OCI-LY7 (cell line): Measurements from ENCODE around the gene XYLT1. TPM values are rescaled to one million over a fixed set of nuclear protein-coding genes. Genes with fewer than 3 reads are reported as not detected.

Experiments
- BruUV-seq: library from RNA; stranded (reverse); fragments of 400-500 nt; replicated peaks from 2 replicates; lab custom pipeline; 2021; lab: Mats Ljungman, UMichigan
- CTCF ChIA-PET: fragments of 300-600 bp; sonication (Branson Sonifier 250); formaldehyde crosslinking; loops from one replicate; lab custom pipeline; 2022; ENCODE audit warnings: antibody characterized with exemption; ENCODE audit not compliant: unreplicated experiment; lab: Charles Lee
- POLR2A ChIA-PET: fragments of 300-600 bp; sonication (Branson Sonifier 250); formaldehyde crosslinking; loops from one replicate; lab custom pipeline; 2022; ENCODE audit warnings: antibody characterized with exemption; lab: Charles Lee
- DNase-seq: peaks from one replicate; pipeline ENCODE4 v3.0.0-alpha.2; 2015; ENCODE audit warnings: low spot score
- H2AFZ ChIP-seq: fragments of 200-600 bp; sonication (generic), shearing (Covaris generic); 2 replicates; pipeline ENCODE4 v1.6.1; 2014; ENCODE audit warnings: mild to moderate bottlenecking, antibody characterized with exemption, low read length, moderate library complexity
- H3K27ac ChIP-seq: fragments of 200-600 bp; sonication (generic); 2 replicates; pipeline ENCODE4 v1.5.1; 2014; ENCODE audit warnings: mixed run types, low read depth, mild to moderate bottlenecking, moderate library complexity, low read length, inconsistent platforms; ENCODE audit not compliant: poor library complexity, severe bottlenecking
- H3K36me3 ChIP-seq: fragments of 200-600 bp; sonication (generic); 2 replicates; pipeline ENCODE4 v1.6.1; 2014; ENCODE audit warnings: mild to moderate bottlenecking, antibody characterized with exemption, low read length, moderate library complexity, mixed read lengths; ENCODE audit not compliant: insufficient read depth
- H3K4me1 ChIP-seq: fragments of 200-600 bp; sonication (generic); 2 replicates; pipeline ENCODE4 v1.5.1; 2014; ENCODE audit warnings: mild to moderate bottlenecking, low read length; ENCODE audit not compliant: insufficient read depth, poor library complexity, severe bottlenecking
- H3K4me2 ChIP-seq: fragments of 200-600 bp; sonication (generic); 2 replicates; pipeline ENCODE4 v1.6.1; 2014; ENCODE audit warnings: mild to moderate bottlenecking, low read length
- H3K4me3 ChIP-seq: fragments of 200-600 bp; sonication (generic); 2 replicates; pipeline ENCODE4 v1.5.1; 2014; ENCODE audit warnings: mild to moderate bottlenecking, low read depth, low read length; ENCODE audit not compliant: poor library complexity, severe bottlenecking
- H3K79me2 ChIP-seq: fragments of 200-600 bp; sonication (generic); 2 replicates; pipeline ENCODE4 v1.6.1; 2016; ENCODE audit warnings: low read depth, mild to moderate bottlenecking, low read length, moderate library complexity, mixed read lengths; ENCODE audit not compliant: insufficient read depth
- H3K9me2 ChIP-seq: fragments of 200-600 bp; sonication (generic); 2 replicates; pipeline ENCODE4 v1.6.1; 2016; ENCODE audit warnings: mild to moderate bottlenecking, low read length, mixed read lengths; ENCODE audit not compliant: insufficient read depth
- H3K9me3 ChIP-seq: fragments of 200-600 bp; sonication (generic); 2 replicates; pipeline ENCODE4 v1.6.1; 2014; ENCODE audit warnings: mild to moderate bottlenecking, mixed run types, low read length, mixed read lengths
- H4K20me1 ChIP-seq: fragments of 200-600 bp; sonication (generic); 2 replicates; pipeline ENCODE4 v1.6.1; 2014; ENCODE audit warnings: mild to moderate bottlenecking, antibody characterized with exemption, low read length, moderate library complexity, mixed read lengths; ENCODE audit not compliant: insufficient read depth
- EZH2phosphoT487 ChIP-seq: fragments of 200-600 bp; sonication (generic); IDR thresholded peaks from 2 replicates; pipeline ENCODE4 v1.6.1; 2018; ENCODE audit warnings: low read depth, borderline replicate concordance, mild to moderate bottlenecking, mixed run types, antibody characterized with exemption, low read length, moderate library complexity, mixed read lengths
- intact Hi-C: fragments of 100-400 bp; cut with micrococcal nuclease; formaldehyde crosslinking; loops from one replicate; pipeline ENCODE4 v1.10.0; 2022; ENCODE audit not compliant: unreplicated experiment
- total RNA-seq, 2 experiments: library from RNA; depleted of rRNA in 1 of 2; stranded (reverse); fragments of >200 nt in 1 of 2; shearing (Covaris generic) in 1 of 2; gene quantifications; 2 replicates each; pipeline ENCODE4 v1.2.3, GENCODE V29; 2014 to 2022
- TF ChIP-seq, protein P1 (sequence below): fragments of 200-600 bp; sonication (generic); conservative IDR thresholded peaks from 2 replicates; pipeline ENCODE4 v1.5.1; 2014; ENCODE audit warnings: mild to moderate bottlenecking, antibody characterized with exemption, low read length, moderate library complexity, mixed read lengths

The XYLT1 gene
- total RNA-seq, 2 experiments from 2014 or later: 36.3 to 50.0 TPM

- Histone ChIP-seq H3K4me3 (no peak overlapping the region), H3K79me2 (peaks cover 33% of the 10 kb centered on the region; the same call in 1 of the 2 replicates), H3K4me2 (peak overlapping the region; percentile 76; the same call in 1 of the 2 replicates), H3K36me3 (peaks cover 11% of the 10 kb centered on the region; the same call in 1 of the 2 replicates), H4K20me1 (no peaks in the 10 kb centered on the region), H3K27ac (no peak overlapping the region), H3K9me3 (no peaks in the 10 kb centered on the region), H3K4me1 (peaks cover 77% of the 10 kb centered on the region), H2AFZ (no peak overlapping the region), H3K9me2 (no peaks in the 10 kb centered on the region)
- intact Hi-C loops: loop anchor here (5.0 kb wide), 2 partner anchors 82 to 83 kb away; no protein-coding TSS in a partner anchor
- BruUV-seq: no TSS peak
- DNase-seq: no peak
- POLR2A ChIA-PET: interaction anchor here (0.7 to 1.7 kb wide), 3 partner anchors 19 to 1566 kb away, joined by 5 to 8 read pairs (median 5); no protein-coding TSS in a partner anchor
- CTCF ChIA-PET: interaction anchor here (1.4 kb wide), 1 partner anchor 19 kb away, joined by 5 read pairs; no protein-coding TSS in a partner anchor
- TF ChIP-seq, protein P1, sequence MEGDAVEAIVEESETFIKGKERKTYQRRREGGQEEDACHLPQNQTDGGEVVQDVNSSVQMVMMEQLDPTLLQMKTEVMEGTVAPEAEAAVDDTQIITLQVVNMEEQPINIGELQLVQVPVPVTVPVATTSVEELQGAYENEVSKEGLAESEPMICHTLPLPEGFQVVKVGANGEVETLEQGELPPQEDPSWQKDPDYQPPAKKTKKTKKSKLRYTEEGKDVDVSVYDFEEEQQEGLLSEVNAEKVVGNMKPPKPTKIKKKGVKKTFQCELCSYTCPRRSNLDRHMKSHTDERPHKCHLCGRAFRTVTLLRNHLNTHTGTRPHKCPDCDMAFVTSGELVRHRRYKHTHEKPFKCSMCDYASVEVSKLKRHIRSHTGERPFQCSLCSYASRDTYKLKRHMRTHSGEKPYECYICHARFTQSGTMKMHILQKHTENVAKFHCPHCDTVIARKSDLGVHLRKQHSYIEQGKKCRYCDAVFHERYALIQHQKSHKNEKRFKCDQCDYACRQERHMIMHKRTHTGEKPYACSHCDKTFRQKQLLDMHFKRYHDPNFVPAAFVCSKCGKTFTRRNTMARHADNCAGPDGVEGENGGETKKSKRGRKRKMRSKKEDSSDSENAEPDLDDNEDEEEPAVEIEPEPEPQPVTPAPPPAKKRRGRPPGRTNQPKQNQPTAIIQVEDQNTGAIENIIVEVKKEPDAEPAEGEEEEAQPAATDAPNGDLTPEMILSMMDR: no peak
- no peak for TF ChIP-seq EZH2phosphoT487
Observed at GRCh38 chr16:17365591-17366298, 105.0 kb downstream of the XYLT1 start.

DNA sequence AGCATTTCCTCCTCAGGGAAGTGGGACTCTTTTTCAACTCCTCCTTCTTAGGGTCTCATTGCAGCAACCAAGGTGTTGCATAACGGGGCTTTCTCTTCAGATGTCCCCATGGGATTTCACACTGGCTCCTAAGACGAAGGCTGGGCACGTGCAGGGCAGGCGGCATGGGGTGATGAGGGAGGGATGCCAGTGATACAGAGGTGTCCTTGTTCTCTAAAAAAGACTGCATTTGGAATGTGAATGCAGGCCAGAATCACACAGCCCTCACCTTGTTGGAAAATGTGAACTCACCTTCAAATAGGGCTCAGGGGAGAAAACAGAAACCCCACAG lies 105.6 kb downstream of the XYLT1 start:
- Histone ChIP-seq H3K4me1 (peaks cover 77% of the 10 kb centered on the region), H3K4me2 (no peak overlapping the region), H3K9me2 (no peaks in the 10 kb centered on the region), H3K36me3 (peaks cover 11% of the 10 kb centered on the region; the same call in 1 of the 2 replicates), H3K79me2 (peaks cover 31% of the 10 kb centered on the region; the same call in 1 of the 2 replicates), H3K27ac (no peak overlapping the region), H4K20me1 (no peaks in the 10 kb centered on the region), H3K4me3 (no peak overlapping the region), H2AFZ (no peak overlapping the region), H3K9me3 (no peaks in the 10 kb centered on the region)
- BruUV-seq: no TSS peak
- no peak for DNase-seq
- ChIA-PET POLR2A (no interaction called here), CTCF (no interaction called here)
- intact Hi-C loops: loop anchor here (5.0 kb wide), 2 partner anchors 82 to 83 kb away; no protein-coding TSS in a partner anchor
- no peak for TF ChIP-seq EZH2phosphoT487
- TF ChIP-seq, protein P1: no peak
